Effector memory CD4-positive, alpha-beta T cell (primary cell): ENCODE results near the gene LCN6.

ENCODE experiments used
- DNase-seq, 3 donors: peaks; one replicate each; pipeline ENCODE4 v3.0.0-alpha.2; 2020
- H3K27ac ChIP-seq: 2 replicates; pipeline ENCODE4 v1.7.0; 2013; ENCODE audit warnings: mild to moderate bottlenecking, low read length, moderate library complexity; ENCODE audit not compliant: insufficient read depth, poor library complexity, severe bottlenecking
- H3K27me3 ChIP-seq: replicated peaks from 2 replicates; pipeline ENCODE4 v1.7.0; 2013; ENCODE audit warnings: mild to moderate bottlenecking, low read length; ENCODE audit not compliant: insufficient read depth, control insufficient read depth, poor library complexity, severe bottlenecking
- H3K36me3 ChIP-seq: 2 replicates; pipeline ENCODE4 v1.7.0; 2013; ENCODE audit warnings: mild to moderate bottlenecking, low read length, moderate library complexity; ENCODE audit not compliant: control insufficient read depth, insufficient read depth
- H3K4me1 ChIP-seq: 2 replicates; pipeline ENCODE4 v1.7.0; 2013; ENCODE audit warnings: low read length, mild to moderate bottlenecking; ENCODE audit not compliant: control insufficient read depth, insufficient read depth, poor library complexity, severe bottlenecking
- H3K4me3 ChIP-seq: 2 replicates; pipeline ENCODE4 v1.7.0; 2013; ENCODE audit warnings: low read length, low read depth, mild to moderate bottlenecking; ENCODE audit not compliant: insufficient read depth, poor library complexity, severe bottlenecking
- H3K9me3 ChIP-seq: 2 replicates; pipeline ENCODE4 v1.7.0; 2013; ENCODE audit warnings: mild to moderate bottlenecking, low read length, moderate library complexity; ENCODE audit not compliant: control insufficient read depth

Gene LCN6

DNA sequence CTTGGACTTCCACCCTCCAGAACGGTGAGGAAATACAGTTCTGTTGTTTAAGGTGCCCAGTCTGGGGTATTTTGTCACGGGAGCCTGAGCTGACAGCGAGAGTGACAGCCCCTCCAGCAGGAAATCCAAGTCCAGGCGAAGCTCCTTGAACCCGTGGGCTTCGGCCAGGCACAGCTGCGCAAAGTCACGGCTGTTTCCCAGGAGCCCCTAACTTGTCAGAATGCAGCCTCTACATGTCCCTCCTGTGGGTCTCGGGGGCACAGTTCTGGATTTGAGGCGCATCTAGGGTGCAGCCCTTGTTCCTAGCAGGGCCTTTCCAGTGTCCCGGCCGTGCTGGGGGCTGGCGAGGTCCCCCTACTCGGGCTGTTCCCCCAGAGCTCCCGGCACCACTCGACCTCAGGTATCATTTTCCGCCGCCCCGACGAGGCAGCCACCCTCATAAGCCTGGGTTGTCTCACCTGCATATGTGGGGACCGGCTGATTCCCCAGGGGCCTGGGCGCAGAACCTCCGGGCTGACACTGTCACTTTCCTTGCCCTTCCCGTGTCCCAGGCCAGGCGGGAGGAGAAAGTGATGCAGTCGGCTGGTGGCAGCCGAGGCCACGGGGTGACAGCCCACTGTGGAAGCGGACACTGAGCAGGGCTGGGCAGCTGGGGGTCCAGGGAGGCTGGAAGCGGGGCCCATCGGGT, 5.2 kb upstream of the LCN6 start:
- Histone ChIP-seq H3K4me1 (no peaks in the 10 kb centered on the region), H3K36me3 (no peaks in the 10 kb centered on the region), H3K4me3 (no peak overlapping the region), H3K27ac (no peak overlapping the region), H3K27me3 (no peaks in the 10 kb centered on the region), H3K9me3 (no peaks in the 10 kb centered on the region)
- DNase-seq: no peak

DNA sequence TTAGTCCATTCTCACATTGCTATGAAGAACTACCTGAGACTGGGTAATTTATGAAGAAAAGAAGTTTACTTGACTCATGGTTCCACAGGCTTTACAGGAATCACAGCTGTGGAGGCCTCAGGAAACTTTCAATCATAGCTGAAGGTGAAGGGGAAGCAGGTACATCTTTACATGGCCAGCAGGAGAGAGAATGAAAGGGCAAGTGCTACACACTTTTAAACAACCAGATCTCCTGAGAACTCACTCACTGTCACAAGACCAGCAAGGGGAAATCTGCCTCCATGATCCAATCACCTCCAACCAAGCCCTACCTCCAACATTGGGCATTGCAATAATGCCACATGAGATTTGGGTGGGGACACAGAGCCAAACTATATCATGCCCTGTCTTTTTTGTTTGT, 3.5 kb upstream of the LCN6 start:
- DNase-seq: no peak
- Histone ChIP-seq H3K27me3 (no peaks in the 10 kb centered on the region), H3K36me3 (no peaks in the 10 kb centered on the region), H3K4me1 (no peaks in the 10 kb centered on the region), H3K4me3 (no peak overlapping the region), H3K27ac (no peak overlapping the region), H3K9me3 (no peaks in the 10 kb centered on the region)

DNA sequence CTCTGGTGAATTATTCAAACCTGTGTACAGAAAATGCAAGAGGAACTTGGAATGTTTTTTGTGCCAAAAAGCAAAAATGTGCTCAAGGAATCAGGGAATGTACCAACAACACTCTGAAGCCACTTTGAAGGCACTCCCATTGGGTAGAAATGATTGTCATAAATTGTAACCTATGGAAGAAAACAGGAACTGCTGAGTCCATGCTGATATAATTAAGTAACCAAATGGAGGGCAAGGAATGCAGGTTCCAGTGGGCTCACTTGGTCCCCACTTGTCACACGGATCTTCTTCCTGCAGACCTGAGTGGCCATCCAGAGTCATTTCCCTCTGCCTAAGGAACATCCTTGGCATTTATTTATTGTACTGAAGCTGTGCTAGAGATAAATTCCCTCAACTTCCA, 2.9 kb upstream of the LCN6 start:
- Histone ChIP-seq H3K27me3 (no peaks in the 10 kb centered on the region), H3K4me1 (no peaks in the 10 kb centered on the region), H3K36me3 (no peaks in the 10 kb centered on the region), H3K9me3 (no peaks in the 10 kb centered on the region), H3K4me3 (no peak overlapping the region), H3K27ac (no peak overlapping the region)
- DNase-seq: no peak

DNA sequence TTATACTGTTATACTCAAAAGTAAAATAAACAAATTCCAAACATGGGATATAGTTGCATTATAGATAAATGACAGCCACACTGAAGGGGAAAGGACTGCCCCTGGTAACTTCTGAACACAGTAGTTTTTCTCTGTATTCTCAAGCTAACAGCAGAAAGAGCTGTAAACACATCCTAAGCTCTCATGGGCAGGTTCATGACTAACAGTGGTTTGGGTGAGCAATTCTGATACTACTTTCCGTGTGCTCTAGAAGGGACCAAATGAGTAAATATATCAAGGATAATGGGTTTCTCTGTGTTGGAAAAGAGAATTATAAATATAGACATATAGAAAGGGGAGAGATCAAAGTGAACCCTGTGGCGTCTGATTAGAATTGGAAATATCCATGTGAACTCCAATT, 2.2 kb upstream of the LCN6 start:
- no peak overlapping the region for H3K4me3 ChIP-seq
- H3K9me3 ChIP-seq: no peaks in the 10 kb centered on the region
- H3K27ac ChIP-seq: no peak overlapping the region
- DNase-seq: no peak
- no peaks in the 10 kb centered on the region for H3K36me3 ChIP-seq
- no peaks in the 10 kb centered on the region for H3K27me3 ChIP-seq
- no peaks in the 10 kb centered on the region for H3K4me1 ChIP-seq

DNA sequence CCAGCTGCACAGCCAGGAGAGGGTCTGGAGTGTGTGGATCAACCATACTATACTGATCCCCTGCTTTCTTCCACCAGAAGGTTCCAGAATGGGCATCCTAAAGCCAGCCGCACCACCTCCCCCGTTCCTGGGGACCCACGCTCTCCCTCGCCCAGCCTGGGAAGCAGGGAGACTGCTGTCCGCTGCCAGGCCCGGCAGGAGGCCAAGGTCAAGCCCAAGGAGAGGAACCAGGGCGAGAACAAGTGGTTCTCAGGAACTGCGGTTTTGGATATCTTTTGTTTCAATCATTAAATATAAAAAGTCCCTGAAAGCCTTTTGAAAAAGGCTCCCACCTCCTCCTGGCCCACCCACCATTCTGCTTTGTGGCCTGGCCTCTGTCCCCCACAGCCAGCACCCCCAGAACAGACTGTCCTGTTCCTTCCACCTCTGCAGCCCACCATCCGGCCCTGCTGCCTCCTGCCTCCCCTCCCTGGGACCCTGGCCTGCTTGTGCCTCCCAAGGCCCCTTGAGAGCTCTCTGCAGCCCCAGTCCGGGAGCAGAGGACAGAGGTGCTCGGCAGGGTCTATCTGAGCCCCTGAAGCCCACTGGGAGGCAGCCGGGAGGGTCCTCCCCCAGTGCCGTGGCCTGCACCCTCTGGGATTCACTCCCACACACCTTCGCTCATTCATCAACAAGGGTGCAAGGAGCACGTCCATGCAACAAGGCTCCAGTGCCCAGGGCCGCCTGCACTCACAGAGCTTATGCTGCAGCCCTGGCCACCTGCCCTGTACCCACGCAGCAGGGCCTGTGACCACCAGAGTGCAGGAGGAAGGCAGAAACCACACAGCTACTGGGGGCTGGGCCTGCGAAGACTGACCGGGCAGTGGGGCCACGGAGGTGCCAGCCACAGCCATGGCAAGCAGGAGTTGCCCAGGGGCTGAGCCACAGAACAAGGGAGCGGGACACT, 614 bp upstream of the LCN6 start:
- Histone ChIP-seq H3K27me3 (no peaks in the 10 kb centered on the region), H3K36me3 (no peaks in the 10 kb centered on the region), H3K4me1 (no peaks in the 10 kb centered on the region), H3K9me3 (no peaks in the 10 kb centered on the region), H3K27ac (no peak overlapping the region), H3K4me3 (no peak overlapping the region)
- no peak for DNase-seq

DNA sequence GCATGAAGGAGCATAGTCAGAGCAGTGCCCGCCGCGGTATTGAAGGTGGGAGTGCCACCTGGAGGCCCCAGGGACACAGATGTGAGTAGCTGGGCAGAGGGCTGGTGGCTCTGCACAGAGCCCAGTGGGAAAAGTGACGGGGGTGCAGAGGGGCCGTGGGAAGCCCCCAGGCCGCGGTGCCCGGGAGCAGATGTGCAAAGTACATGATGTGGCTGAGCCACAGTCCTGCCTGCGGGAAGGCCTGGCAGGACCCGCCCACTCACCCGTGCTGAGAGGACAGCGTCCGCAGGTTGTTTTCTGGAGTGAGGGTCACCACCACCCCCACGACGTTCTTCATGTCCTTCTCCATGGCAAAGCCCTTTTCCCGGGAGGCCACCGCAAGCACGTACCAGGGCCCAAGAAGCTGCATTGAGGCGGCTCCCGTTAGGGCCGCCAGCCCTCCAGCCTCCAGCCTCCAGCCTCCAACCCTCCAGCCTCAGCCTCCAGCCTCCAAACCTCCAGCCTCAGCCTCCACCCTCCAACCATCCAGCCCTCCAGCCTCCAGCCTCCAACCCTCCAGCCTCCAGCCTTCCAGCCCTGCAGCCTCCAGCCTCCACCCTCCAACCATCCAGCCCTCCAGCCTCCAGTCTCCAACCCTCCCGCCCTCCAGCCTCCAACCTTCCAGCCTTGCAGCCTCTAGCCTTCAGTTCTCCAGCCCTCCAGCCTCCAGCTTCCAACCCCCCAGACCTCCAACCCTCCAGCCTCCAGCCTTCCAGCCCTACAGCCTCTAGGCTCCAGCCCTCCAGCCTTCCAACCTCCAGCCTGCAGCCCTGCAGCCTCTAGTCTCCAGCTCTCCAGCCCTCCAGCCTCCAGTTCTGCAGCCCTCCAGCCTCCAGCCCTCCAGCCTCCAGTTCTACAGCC, 914 bp downstream of the LCN6 start:
- Histone ChIP-seq H3K4me1 (no peaks in the 10 kb centered on the region), H3K27me3 (peaks cover 10% of the 10 kb centered on the region), H3K27ac (no peak overlapping the region), H3K4me3 (no peak overlapping the region), H3K36me3 (no peaks in the 10 kb centered on the region), H3K9me3 (no peaks in the 10 kb centered on the region)
- DNase-seq: no peak

DNA sequence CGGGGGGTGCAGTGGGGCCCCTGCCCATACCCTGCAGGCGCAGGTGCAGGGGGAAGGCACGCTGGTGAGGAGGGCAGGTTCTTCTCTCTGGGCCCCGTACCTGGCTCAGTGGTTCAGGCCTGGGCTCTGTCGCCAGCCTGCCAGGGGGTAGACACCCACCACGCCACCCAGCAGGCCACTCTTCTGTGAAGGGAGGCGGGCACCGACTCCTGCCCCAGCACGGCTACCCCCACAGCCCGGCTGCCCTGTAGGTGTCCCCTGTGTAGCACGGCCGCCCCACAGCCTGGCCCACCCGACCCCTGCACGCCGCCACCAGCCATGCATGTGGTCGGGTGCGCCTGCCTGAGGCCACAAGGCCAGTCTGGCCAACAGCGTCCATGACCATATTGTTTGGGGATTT, 1.7 kb downstream of the LCN6 start:
- Histone ChIP-seq H3K27me3 (peaks cover 16% of the 10 kb centered on the region), H3K4me1 (peaks cover 2% of the 10 kb centered on the region), H3K9me3 (no peaks in the 10 kb centered on the region), H3K27ac (no peak overlapping the region), H3K36me3 (no peaks in the 10 kb centered on the region), H3K4me3 (no peak overlapping the region)
- no peak for DNase-seq

DNA sequence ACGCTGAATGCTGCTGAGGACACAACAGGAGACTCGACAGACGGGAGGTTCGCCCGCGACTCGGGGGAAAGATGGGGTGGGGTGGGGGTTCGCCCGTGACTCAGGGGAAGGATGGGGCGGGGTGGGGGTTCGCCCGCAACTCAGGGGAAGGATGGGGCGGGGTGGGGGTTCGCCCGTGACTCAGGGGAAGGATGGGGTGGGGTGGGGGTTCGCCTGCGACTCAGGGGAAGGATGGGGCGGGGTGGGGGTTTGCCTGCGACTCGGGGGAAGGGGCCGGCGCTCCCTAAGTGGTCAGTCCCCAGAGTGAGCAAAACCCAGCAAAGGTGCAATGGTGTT, 2.2 kb downstream of the LCN6 start:
- DNase-seq: no peak
- no peaks in the 10 kb centered on the region for H3K36me3 ChIP-seq
- peaks cover 7% of the 10 kb centered on the region for H3K4me1 ChIP-seq
- no peaks in the 10 kb centered on the region for H3K9me3 ChIP-seq
- no peak overlapping the region for H3K27ac ChIP-seq
- H3K4me3 ChIP-seq: no peak overlapping the region
- H3K27me3 ChIP-seq: peaks cover 21% of the 10 kb centered on the region

DNA sequence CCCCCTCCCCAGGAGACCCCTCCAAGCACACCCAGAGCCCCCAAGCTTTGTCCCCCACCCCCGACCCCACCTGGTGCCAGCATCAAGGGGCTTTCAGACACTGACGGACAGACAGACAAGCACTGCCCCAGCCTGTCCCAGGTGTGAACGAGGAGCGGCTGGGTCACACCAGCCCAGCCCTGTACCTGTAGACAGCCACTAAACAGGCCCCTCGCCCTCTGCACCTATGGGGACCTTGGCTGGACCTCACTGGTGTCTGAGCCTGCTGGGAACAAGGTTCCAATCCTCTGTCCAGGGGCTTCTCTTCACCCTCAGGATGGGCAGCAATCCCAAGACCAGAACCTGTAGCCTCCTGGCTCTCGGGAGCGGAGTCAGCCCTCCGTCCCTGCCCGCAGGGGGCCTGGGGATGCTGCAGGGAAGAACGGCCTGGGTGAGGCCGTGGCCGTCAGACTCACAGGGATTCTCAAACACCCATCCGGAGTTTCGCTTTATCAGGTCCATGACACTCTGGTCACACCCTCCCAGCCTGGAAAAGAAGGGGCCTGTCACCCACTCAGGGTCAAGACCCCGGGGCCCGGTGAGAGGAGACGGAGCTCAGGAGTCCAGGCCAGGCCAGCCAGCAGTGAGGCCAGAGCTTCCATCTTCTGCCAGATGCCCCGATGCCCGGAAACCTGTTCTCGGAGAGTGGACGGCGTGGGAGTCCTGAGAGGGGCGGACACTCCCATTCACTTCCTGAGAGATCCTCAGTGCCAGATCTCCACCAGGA, 2.8 kb downstream of the LCN6 start:
- H3K27ac ChIP-seq: no peak overlapping the region

More for the DNA sequence above, 2.8 kb downstream of the LCN6 start:
- Histone ChIP-seq H3K36me3 (no peaks in the 10 kb centered on the region), H3K4me1 (peaks cover 9% of the 10 kb centered on the region), H3K9me3 (no peaks in the 10 kb centered on the region), H3K4me3 (no peak overlapping the region), H3K27me3 (peaks cover 21% of the 10 kb centered on the region)
- DNase-seq: no peak
